Activated CD8-positive, alpha-beta T cell treated with anti-CD3 and anti-CD28 coated beads for 36 hours (primary cell): ENCODE measurements around the gene MATK. TPM values are rescaled to one million over a fixed set of nuclear protein-coding genes. Genes with fewer than 3 reads are reported as not detected.

Source experiments
- ATAC-seq: fragments of 200-7000 bp; cut with Tn5 transposase; one replicate; pipeline ENCODE4 v1.10.0; 2021; ENCODE audit warnings: mild to moderate bottlenecking, moderate library complexity
- CTCF ChIA-PET: fragments of 350-600 bp; sonication (Branson Sonifier 250); formaldehyde crosslinking; loops from one replicate; lab custom pipeline; 2021; ENCODE audit warnings: antibody characterized with exemption; lab: Charles Lee
- POLR2A ChIA-PET: fragments of 350-600 bp; sonication (Branson Sonifier 250); formaldehyde crosslinking; loops from one replicate; lab custom pipeline; 2021; ENCODE audit warnings: antibody characterized with exemption; lab: Charles Lee
- DNase-seq: peaks from one replicate; pipeline ENCODE4 v3.0.0-alpha.2; 2020
- H3K27ac Mint-ChIP-seq: one replicate; pipeline ENCODE4 v1.8.0; 2021; ENCODE audit warnings: mild to moderate bottlenecking, mixed read lengths
- H3K27me3 Mint-ChIP-seq: one replicate; pipeline ENCODE4 v1.8.0; 2021; ENCODE audit warnings: mixed read lengths
- H3K36me3 Mint-ChIP-seq: one replicate; pipeline ENCODE4 v1.8.0; 2021; ENCODE audit warnings: low read depth, mixed read lengths
- H3K4me1 Mint-ChIP-seq: one replicate; pipeline ENCODE4 v1.8.0; 2021; ENCODE audit warnings: low read depth, mixed read lengths
- H3K4me3 Mint-ChIP-seq: one replicate; pipeline ENCODE4 v1.8.0; 2021; ENCODE audit warnings: mild to moderate bottlenecking, moderate library complexity, mixed read lengths
- H3K9me3 Mint-ChIP-seq: one replicate; pipeline ENCODE4 v1.8.0; 2021; ENCODE audit warnings: mixed read lengths
- CTCF ChIP-seq: fragments of 200-600 bp; IDR thresholded peaks from one replicate; pipeline ENCODE4 v1.8.0; 2022; ENCODE audit warnings: antibody characterized with exemption, mild to moderate bottlenecking
- intact Hi-C: fragments of 100-400 bp; cut with micrococcal nuclease; formaldehyde crosslinking; loops from one replicate; pipeline ENCODE4 v1.10.0; 2022
- total RNA-seq, 2 experiments: library from RNA; stranded (reverse); gene quantifications; one replicate each; pipeline ENCODE4 v1.2.3, GENCODE V29; 2021

The MATK gene
- total RNA-seq, 2 experiments from 2014 or later: 37.6 to 39.6 TPM

- peaks cover 3% of the 10 kb centered on the region for H3K36me3 Mint-ChIP-seq
- no peak for ATAC-seq
- POLR2A ChIA-PET: interaction anchor here (1.0 kb wide), 1 partner anchor 11 kb away, joined by 3 read pairs; no protein-coding TSS in a partner anchor
- no peak overlapping the region for H3K4me3 Mint-ChIP-seq
- no peak for DNase-seq
- H3K4me1 Mint-ChIP-seq: peaks cover 37% of the 10 kb centered on the region
- H3K27ac Mint-ChIP-seq: no peak overlapping the region
- TF ChIP-seq CTCF: no peak
- CTCF ChIA-PET: no interaction called here
- intact Hi-C loops: no loop called here
- peaks cover 4% of the 10 kb centered on the region for H3K9me3 Mint-ChIP-seq
- H3K27me3 Mint-ChIP-seq: no peaks in the 10 kb centered on the region
Observed at GRCh38 chr19:3807574-3808354, 21.6 kb upstream of the MATK start.

GRCh38 chr19:3807131-3807480 is 20.9 kb upstream of the MATK start:
- no peaks in the 10 kb centered on the region for H3K9me3 Mint-ChIP-seq
- H3K4me1 Mint-ChIP-seq: peaks cover 30% of the 10 kb centered on the region
- no peak overlapping the region for H3K4me3 Mint-ChIP-seq
- ATAC-seq (no peak), DNase-seq (no peak)
- intact Hi-C loops: no loop called here
- H3K36me3 Mint-ChIP-seq: no peaks in the 10 kb centered on the region
- TF ChIP-seq CTCF: no peak
- no peaks in the 10 kb centered on the region for H3K27me3 Mint-ChIP-seq
- H3K27ac Mint-ChIP-seq: no peak overlapping the region
- ChIA-PET POLR2A (interaction anchor here (1.0 kb wide), 1 partner anchor 10 kb away, joined by 3 read pairs; no protein-coding TSS in a partner anchor), CTCF (no interaction called here)

GRCh38 chr19:3805859-3806258 is 19.7 kb upstream of the MATK start:
- intact Hi-C loops: no loop called here
- Mint-ChIP-seq H3K27me3 (no peaks in the 10 kb centered on the region), H3K4me3 (no peak overlapping the region), H3K36me3 (no peaks in the 10 kb centered on the region), H3K27ac (no peak overlapping the region), H3K4me1 (peaks cover 36% of the 10 kb centered on the region), H3K9me3 (no peaks in the 10 kb centered on the region)
- DNase-seq: no peak
- TF ChIP-seq CTCF: no peak
- CTCF ChIA-PET: no interaction called here
- ATAC-seq: no peak
- POLR2A ChIA-PET: no interaction called here

- no peaks in the 10 kb centered on the region for H3K36me3 Mint-ChIP-seq
- no peak for DNase-seq
- no peaks in the 10 kb centered on the region for H3K27me3 Mint-ChIP-seq
- no peak overlapping the region for H3K27ac Mint-ChIP-seq
- intact Hi-C loops: no loop called here
- ChIA-PET POLR2A (interaction anchor here (0.7 to 1.2 kb wide), 2 partner anchors 15 to 950 kb away, joined by 3 to 4 read pairs; no protein-coding TSS in a partner anchor), CTCF (no interaction called here)
- no peak for TF ChIP-seq CTCF
- no peaks in the 10 kb centered on the region for H3K9me3 Mint-ChIP-seq
- no peak overlapping the region for H3K4me3 Mint-ChIP-seq
- ATAC-seq: no peak
- H3K4me1 Mint-ChIP-seq: peaks cover 28% of the 10 kb centered on the region
Observed at GRCh38 chr19:3804429-3804828, 18.2 kb upstream of the MATK start.

GRCh38 chr19:3803986-3804385 is 17.8 kb upstream of the MATK start:
- intact Hi-C loops: no loop called here
- ChIA-PET POLR2A (interaction anchor here (0.7 to 1.2 kb wide), 3 partner anchors 14 to 950 kb away, joined by 3 to 4 read pairs (median 3); no protein-coding TSS in a partner anchor), CTCF (no interaction called here)
- Mint-ChIP-seq H3K27me3 (no peaks in the 10 kb centered on the region), H3K4me1 (peaks cover 32% of the 10 kb centered on the region), H3K9me3 (no peaks in the 10 kb centered on the region), H3K4me3 (no peak overlapping the region), H3K36me3 (no peaks in the 10 kb centered on the region), H3K27ac (no peak overlapping the region)
- ATAC-seq (no peak), DNase-seq (no peak)
- no peak for TF ChIP-seq CTCF
